ENCODE data around the gene RAPGEF2.

- TF ChIP-seq POLR2AphosphoS5 (IDR thresholded peaks at IDR 0.05; ENCODE audit: insufficient read depth, low read depth, low read length) (no peak), POLR2A (IDR thresholded peaks at IDR 0.05; ENCODE audit: low read depth, low read length) (no peak)
- TF ChIP-seq, protein P1, sequence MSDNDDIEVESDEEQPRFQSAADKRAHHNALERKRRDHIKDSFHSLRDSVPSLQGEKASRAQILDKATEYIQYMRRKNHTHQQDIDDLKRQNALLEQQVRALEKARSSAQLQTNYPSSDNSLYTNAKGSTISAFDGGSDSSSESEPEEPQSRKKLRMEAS (IDR thresholded peaks at IDR 0.05; ENCODE audit: insufficient read depth, insufficient read length) = no peak
- TF ChIP-seq, protein P2, sequence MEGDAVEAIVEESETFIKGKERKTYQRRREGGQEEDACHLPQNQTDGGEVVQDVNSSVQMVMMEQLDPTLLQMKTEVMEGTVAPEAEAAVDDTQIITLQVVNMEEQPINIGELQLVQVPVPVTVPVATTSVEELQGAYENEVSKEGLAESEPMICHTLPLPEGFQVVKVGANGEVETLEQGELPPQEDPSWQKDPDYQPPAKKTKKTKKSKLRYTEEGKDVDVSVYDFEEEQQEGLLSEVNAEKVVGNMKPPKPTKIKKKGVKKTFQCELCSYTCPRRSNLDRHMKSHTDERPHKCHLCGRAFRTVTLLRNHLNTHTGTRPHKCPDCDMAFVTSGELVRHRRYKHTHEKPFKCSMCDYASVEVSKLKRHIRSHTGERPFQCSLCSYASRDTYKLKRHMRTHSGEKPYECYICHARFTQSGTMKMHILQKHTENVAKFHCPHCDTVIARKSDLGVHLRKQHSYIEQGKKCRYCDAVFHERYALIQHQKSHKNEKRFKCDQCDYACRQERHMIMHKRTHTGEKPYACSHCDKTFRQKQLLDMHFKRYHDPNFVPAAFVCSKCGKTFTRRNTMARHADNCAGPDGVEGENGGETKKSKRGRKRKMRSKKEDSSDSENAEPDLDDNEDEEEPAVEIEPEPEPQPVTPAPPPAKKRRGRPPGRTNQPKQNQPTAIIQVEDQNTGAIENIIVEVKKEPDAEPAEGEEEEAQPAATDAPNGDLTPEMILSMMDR (IDR thresholded peaks at IDR 0.05; ENCODE audit: extremely low read depth in 1 of 2, insufficient read depth in 1 of 2, low read depth in 1 of 2, low read length in 2 of 2) = no peak
These were observed 167.1 kb downstream of the RAPGEF2 start for GRCh38 chr4:159269956-159270355.
